ENCODE data around the gene ADORA1.
A peak's percentile ranks its signal among the peaks of the same experiment; 100 is the strongest.

The ADORA1 gene

DNA sequence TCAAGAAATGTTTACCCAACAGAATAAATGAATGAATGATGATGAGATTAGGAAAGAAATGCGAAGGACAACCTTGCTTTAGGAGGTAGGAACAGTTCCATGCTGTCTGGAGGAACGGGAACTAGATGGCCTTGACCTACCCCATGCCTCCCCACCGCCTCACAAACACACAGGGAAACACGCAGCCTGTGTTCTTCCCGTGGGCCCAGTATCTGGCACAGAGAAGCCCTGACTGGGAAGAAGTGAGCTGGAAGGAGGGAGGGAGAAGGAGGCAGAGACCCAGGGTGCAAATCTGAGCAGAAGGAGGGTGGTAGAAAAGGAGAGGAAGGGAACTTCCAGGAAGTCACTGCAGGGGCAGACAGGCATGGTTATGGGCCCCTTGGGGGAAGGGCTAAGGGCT lies 3.5 kb upstream of the ADORA1 start:
- H3K27ac ChIP-seq (replicated peaks), result no peak overlapping the region
- TF ChIP-seq, protein P1, sequence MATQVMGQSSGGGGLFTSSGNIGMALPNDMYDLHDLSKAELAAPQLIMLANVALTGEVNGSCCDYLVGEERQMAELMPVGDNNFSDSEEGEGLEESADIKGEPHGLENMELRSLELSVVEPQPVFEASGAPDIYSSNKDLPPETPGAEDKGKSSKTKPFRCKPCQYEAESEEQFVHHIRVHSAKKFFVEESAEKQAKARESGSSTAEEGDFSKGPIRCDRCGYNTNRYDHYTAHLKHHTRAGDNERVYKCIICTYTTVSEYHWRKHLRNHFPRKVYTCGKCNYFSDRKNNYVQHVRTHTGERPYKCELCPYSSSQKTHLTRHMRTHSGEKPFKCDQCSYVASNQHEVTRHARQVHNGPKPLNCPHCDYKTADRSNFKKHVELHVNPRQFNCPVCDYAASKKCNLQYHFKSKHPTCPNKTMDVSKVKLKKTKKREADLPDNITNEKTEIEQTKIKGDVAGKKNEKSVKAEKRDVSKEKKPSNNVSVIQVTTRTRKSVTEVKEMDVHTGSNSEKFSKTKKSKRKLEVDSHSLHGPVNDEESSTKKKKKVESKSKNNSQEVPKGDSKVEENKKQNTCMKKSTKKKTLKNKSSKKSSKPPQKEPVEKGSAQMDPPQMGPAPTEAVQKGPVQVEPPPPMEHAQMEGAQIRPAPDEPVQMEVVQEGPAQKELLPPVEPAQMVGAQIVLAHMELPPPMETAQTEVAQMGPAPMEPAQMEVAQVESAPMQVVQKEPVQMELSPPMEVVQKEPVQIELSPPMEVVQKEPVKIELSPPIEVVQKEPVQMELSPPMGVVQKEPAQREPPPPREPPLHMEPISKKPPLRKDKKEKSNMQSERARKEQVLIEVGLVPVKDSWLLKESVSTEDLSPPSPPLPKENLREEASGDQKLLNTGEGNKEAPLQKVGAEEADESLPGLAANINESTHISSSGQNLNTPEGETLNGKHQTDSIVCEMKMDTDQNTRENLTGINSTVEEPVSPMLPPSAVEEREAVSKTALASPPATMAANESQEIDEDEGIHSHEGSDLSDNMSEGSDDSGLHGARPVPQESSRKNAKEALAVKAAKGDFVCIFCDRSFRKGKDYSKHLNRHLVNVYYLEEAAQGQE (IDR thresholded peaks at IDR 0.05; ENCODE audit: insufficient replicate concordance, low read depth), result no peak
- TF ChIP-seq POLR2AphosphoS5 (IDR thresholded peaks at IDR 0.05; ENCODE audit: low read depth), result no peak
- TF ChIP-seq, protein P2, sequence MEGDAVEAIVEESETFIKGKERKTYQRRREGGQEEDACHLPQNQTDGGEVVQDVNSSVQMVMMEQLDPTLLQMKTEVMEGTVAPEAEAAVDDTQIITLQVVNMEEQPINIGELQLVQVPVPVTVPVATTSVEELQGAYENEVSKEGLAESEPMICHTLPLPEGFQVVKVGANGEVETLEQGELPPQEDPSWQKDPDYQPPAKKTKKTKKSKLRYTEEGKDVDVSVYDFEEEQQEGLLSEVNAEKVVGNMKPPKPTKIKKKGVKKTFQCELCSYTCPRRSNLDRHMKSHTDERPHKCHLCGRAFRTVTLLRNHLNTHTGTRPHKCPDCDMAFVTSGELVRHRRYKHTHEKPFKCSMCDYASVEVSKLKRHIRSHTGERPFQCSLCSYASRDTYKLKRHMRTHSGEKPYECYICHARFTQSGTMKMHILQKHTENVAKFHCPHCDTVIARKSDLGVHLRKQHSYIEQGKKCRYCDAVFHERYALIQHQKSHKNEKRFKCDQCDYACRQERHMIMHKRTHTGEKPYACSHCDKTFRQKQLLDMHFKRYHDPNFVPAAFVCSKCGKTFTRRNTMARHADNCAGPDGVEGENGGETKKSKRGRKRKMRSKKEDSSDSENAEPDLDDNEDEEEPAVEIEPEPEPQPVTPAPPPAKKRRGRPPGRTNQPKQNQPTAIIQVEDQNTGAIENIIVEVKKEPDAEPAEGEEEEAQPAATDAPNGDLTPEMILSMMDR (IDR thresholded peaks at IDR 0.05; ENCODE audit: insufficient read depth, low read length), result no peak
- TF ChIP-seq SPI1 (IDR thresholded peaks at IDR 0.05; ENCODE audit: borderline replicate concordance, low read depth), result no peak
- TF ChIP-seq GABPA (IDR thresholded peaks at IDR 0.05; ENCODE audit: low read depth), result no peak
- peaks cover 33% of the 10 kb centered on the region for H3K27me3 ChIP-seq (ENCODE audit: insufficient read depth, poor library complexity, severe bottlenecking)
- no peak overlapping the region for H3K4me3 ChIP-seq (replicated peaks; ENCODE audit: insufficient read depth, low read length)
- DNase-seq (ENCODE audit: low read depth in 1 of 2, low spot score in 1 of 2), result no peak

DNA sequence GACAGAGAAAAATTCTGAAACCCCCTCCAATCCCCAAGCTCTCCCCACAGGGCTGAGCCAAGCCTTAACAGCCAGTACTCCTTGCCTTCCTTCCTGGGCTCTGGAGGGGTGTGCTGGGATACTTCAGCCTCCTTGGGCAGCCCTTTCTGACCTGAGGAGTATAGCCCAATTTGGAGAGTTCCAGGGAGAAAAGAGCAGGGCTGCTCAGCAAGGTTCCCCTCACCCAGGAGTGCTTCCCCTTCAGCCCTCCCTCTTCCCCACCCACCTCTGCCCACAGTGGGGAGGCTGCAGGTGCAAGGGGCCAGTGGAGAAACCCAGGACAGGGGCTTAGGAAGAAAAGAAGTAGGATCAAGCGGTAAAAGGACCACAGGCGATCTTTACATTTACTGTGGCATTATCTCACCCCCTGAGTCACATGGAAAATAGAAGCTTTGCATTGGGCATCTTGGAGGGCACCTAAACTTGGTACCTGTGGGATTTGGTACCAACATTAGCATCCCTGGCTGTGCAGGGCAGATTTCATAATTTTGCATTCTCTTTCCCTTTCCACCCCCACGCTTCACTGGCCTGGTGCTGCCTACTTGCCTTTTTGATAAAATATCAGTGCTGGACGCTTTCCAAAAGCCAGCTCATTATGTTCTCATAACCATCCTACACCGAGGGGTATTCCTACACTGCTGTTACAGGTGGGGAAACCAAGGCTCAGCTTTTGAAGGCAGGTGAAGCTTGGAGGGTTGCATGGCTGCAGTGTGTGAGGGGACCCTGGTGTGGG lies 2.8 kb upstream of the ADORA1 start:
- no peak for DNase-seq (ENCODE audit: low read depth in 1 of 2, low spot score in 1 of 2)
- TF ChIP-seq, protein P2 (IDR thresholded peaks at IDR 0.05; ENCODE audit: insufficient read depth, low read length), result no peak
- no peak for TF ChIP-seq SPI1 (IDR thresholded peaks at IDR 0.05; ENCODE audit: borderline replicate concordance, low read depth)
- TF ChIP-seq, protein P1 (IDR thresholded peaks at IDR 0.05; ENCODE audit: insufficient replicate concordance, low read depth), result no peak
- no peak for TF ChIP-seq GABPA (IDR thresholded peaks at IDR 0.05; ENCODE audit: low read depth)
- no peak for TF ChIP-seq POLR2AphosphoS5 (IDR thresholded peaks at IDR 0.05; ENCODE audit: low read depth)
- peaks cover 32% of the 10 kb centered on the region for H3K27me3 ChIP-seq (ENCODE audit: insufficient read depth, poor library complexity, severe bottlenecking)
- no peak overlapping the region for H3K4me3 ChIP-seq (replicated peaks; ENCODE audit: insufficient read depth, low read length)
- no peak overlapping the region for H3K27ac ChIP-seq (replicated peaks)

DNA sequence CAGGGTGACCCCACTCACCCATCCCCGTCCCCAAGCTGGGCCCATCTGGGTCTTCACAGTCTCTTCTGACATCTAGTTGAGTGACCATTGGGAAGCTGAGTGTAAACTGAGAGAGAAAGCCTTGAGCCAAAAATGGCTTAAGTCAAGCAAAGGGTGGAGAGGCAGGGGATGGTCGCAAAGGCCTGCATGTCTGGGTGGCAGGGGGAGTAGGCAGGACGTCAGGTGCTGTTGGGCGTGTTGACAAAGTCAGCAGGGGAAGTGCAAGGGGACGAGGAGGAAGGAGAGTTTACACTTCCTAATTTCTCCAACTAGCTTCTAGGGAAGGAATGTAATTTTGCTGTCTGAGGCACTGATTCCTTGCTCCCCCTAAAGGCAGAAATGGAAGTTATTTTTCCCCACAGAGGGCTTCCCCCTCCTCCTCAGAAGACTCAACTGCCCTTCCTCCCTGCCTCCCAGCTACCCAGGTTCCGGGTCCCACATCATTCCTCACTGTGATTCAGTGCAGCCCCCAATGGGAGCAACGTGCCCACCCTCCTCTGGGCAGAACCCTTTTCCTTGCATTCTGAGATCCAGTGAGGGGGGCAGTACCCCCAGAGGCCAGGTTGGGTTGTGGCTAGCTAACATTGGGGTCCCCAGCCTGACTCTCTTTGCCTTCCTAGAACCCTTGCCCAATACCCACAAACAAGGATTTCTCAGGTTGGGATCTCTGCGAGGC lies 1.2 kb upstream of the ADORA1 start:
- DNase-seq (ENCODE audit: low read depth in 1 of 2, low spot score in 1 of 2), result peak in 1 of 2 experiments; percentile 22
- H3K27me3 ChIP-seq (ENCODE audit: insufficient read depth, poor library complexity, severe bottlenecking), result peaks cover 27% of the 10 kb centered on the region

More for the DNA sequence above, 1.2 kb upstream of the ADORA1 start:
- H3K4me3 ChIP-seq (replicated peaks; ENCODE audit: insufficient read depth, low read length), result no peak overlapping the region
- no peak for TF ChIP-seq POLR2AphosphoS5 (IDR thresholded peaks at IDR 0.05; ENCODE audit: low read depth)
- TF ChIP-seq SPI1 (IDR thresholded peaks at IDR 0.05; ENCODE audit: borderline replicate concordance, low read depth), result peak; percentile 87
- TF ChIP-seq, protein P2 (IDR thresholded peaks at IDR 0.05; ENCODE audit: insufficient read depth, low read length), result peak; percentile 1
- H3K27ac ChIP-seq (replicated peaks), result no peak overlapping the region
